HepG2 (cell line): ENCODE data around the gene MACROD2. TPM values are rescaled to one million over a fixed set of nuclear protein-coding genes. Genes with fewer than 3 reads are reported as not detected.

ENCODE experiments used
- HDAC2 ChIP-seq: sonication (generic); formaldehyde crosslinking; IDR thresholded peaks from 2 replicates; pipeline ENCODE4 v1.4.0; 2020; ENCODE audit warnings: missing genetic modification reagents
- HOXA9 ChIP-seq: sonication (generic); formaldehyde crosslinking; IDR thresholded peaks from 2 replicates; pipeline ENCODE4 v1.8.1; 2022; ENCODE audit warnings: missing genetic modification reagents, mild to moderate bottlenecking, moderate library complexity, borderline replicate concordance
- NR2F2 ChIP-seq: IDR thresholded peaks from 2 replicates; pipeline ENCODE4 v1.6.1; 2012; ENCODE audit warnings: low read depth, inconsistent platforms, borderline replicate concordance
- RFXAP ChIP-seq: sonication (generic); formaldehyde crosslinking; IDR thresholded peaks from 2 replicates; pipeline ENCODE4 v1.4.0; 2020; ENCODE audit warnings: missing genetic modification reagents, borderline replicate concordance
- SALL2 ChIP-seq: sonication (generic); formaldehyde crosslinking; IDR thresholded peaks from 2 replicates; pipeline ENCODE4 v1.8.1; 2023; ENCODE audit warnings: mild to moderate bottlenecking, missing genetic modification reagents, inconsistent platforms
- ZMYM2 ChIP-seq: sonication (generic); formaldehyde crosslinking; IDR thresholded peaks from 2 replicates; pipeline ENCODE4 v1.8.0; 2022; ENCODE audit warnings: mild to moderate bottlenecking, missing genetic modification reagents
- polyA plus RNA-seq, 8 experiments: library from polyadenylated mRNA; depleted of rRNA in 3 of 8; stranded (reverse) in 7 of 8; unstranded in 1 of 8; fragments of >200 nt; fragmentation: Illumina TruSeq in 4 of 8; extraction: Trizol in 4 of 8; gene quantifications; 2 replicates each; pipeline versions ENCODE4 v1.2.1 to v1.2.3, GENCODE V29; 2011 to 2016; ENCODE audit warnings: low read depth in 4 of 8, missing spikeins in 1 of 8, mixed read lengths in 1 of 8; ENCODE audit not compliant: insufficient read depth in 1 of 8
- total RNA-seq, 5 experiments: library from RNA; depleted of rRNA; stranded (reverse); fragments of >200 nt; fragmentation: Illumina TruSeq; extraction: Trizol; gene quantifications; 2 replicates each; pipeline ENCODE4 v1.2.3, GENCODE V29; 2016; ENCODE audit warnings: low read depth in 1 of 5
- TF ChIP-seq, protein P1 (sequence below): sonication (generic); formaldehyde crosslinking; IDR thresholded peaks from 2 replicates; pipeline ENCODE4 v1.4.0; 2020; ENCODE audit warnings: mild to moderate bottlenecking, missing genetic modification reagents

Gene MACROD2
- total and polyA plus RNA-seq, 2 of the 13 experiments (the other 11 are each of a cell fraction or from before 2014, with no cell fraction given) = 0.13 to 0.51 TPM

DNA sequence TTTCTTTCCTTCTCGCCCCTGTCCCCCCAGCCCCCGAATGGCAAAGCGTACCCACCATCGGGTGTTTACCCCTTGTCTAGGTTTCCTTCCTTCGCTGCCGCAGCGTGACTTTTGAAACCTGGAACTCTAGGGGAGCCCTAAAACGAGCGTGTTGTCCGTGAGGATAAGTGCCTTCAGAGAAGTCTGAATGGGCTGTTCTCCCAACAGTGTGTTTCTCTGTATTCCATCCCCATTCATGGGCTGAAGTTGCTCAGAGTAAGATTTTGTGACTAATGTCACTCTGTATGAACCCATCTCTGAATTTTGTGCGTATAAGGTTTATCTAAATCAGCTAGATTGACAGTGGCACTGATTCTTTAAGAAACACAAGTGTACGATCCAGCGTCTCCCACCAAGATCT, 949 bp downstream of the MACROD2 start (continued):
- no peak for TF ChIP-seq ZMYM2 (CRISPR knock-in tag)
- TF ChIP-seq HOXA9 = no peak
- TF ChIP-seq SALL2 (CRISPR knock-in tag) = peak; percentile 43; the same call in 1 of the 2 replicates
- no peak for TF ChIP-seq RFXAP (CRISPR knock-in tag)
- TF ChIP-seq, protein P1, sequence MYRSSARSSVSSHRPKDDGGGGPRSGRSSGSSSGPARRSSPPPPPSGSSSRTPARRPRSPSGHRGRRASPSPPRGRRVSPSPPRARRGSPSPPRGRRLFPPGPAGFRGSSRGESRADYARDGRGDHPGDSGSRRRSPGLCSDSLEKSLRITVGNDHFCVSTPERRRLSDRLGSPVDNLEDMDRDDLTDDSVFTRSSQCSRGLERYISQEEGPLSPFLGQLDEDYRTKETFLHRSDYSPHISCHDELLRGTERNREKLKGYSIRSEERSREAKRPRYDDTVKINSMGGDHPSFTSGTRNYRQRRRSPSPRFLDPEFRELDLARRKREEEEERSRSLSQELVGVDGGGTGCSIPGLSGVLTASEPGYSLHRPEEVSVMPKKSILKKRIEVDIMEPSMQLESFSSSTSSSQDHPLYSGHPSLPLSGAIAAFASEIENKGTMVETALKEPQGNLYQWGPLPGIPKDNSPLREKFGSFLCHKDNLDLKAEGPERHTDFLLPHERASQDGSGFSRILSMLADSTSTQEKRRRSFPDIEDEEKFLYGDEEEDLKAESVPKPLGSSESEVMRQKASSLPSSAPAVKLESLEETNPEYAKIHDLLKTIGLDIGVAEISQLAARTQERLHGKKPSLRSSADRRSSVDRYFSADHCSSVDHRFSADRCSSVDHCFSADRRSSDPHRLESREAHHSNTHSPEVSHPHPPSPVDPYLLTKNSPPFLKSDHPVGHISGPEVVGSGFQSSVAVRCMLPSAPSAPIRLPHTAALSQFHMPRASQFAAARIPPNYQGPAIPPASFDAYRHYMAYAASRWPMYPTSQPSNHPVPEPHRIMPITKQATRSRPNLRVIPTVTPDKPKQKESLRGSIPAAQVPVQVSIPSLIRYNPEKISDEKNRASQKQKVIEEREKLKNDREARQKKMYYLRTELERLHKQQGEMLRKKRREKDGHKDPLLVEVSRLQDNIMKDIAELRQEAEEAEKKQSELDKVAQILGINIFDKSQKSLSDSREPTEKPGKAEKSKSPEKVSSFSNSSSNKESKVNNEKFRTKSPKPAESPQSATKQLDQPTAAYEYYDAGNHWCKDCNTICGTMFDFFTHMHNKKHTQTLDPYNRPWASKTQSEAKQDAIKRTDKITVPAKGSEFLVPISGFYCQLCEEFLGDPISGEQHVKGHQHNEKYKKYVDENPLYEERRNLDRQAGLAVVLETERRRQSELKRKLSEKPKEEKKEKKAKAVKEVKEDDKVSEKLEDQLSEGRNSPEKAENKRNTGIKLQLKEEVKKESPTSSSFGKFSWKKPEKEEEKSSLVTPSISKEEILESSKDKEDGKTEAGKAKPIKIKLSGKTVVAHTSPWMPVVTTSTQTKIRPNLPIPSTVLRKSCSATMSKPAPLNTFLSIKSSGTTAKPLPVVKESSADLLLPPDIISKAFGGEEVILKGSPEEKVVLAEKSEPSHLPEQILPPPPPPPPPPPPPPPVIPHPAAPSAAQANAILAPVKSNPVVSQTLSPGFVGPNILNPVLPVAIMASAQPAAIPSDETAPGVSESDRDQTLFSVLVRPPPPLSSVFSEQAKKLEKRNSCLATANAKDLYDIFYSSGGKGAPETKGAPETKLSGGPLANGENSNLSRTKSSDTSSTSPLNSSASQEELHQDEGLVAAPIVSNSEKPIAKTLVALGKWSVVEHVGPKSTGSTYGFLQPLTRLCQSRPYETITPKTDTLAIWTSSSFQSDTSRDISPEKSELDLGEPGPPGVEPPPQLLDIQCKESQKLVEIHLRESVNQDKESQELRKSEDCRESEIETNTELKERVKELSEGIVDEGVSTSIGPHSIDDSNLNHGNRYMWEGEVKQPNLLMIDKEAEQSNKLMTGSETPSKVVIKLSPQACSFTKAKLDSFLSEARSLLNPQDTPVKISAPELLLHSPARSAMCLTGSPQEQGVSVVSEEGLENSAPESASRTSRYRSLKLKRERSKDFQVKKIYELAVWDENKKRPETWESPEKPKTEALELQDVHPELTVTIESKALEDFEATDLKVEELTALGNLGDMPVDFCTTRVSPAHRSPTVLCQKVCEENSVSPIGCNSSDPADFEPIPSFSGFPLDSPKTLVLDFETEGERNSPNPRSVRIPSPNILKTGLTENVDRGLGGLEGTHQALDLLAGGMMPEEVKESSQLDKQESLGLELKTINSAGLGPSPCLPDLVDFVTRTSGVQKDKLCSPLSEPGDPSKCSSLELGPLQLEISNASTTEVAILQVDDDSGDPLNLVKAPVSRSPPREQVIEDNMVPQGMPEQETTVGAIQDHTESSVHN (CRISPR knock-in tag) = no peak
- 0 out of 2 replicates have a peak, but pooled peaks have one; percentile 18 for TF ChIP-seq HDAC2 (CRISPR knock-in tag)
- TF ChIP-seq NR2F2 = no peak
